ENCODE measurements around the gene ACTN4.
"Not testable (repeated sequence)": the region's sequence is repeated elsewhere in the genome, so short reads cannot be mapped to it uniquely, and the experiment has no call there.

Gene ACTN4

DNA sequence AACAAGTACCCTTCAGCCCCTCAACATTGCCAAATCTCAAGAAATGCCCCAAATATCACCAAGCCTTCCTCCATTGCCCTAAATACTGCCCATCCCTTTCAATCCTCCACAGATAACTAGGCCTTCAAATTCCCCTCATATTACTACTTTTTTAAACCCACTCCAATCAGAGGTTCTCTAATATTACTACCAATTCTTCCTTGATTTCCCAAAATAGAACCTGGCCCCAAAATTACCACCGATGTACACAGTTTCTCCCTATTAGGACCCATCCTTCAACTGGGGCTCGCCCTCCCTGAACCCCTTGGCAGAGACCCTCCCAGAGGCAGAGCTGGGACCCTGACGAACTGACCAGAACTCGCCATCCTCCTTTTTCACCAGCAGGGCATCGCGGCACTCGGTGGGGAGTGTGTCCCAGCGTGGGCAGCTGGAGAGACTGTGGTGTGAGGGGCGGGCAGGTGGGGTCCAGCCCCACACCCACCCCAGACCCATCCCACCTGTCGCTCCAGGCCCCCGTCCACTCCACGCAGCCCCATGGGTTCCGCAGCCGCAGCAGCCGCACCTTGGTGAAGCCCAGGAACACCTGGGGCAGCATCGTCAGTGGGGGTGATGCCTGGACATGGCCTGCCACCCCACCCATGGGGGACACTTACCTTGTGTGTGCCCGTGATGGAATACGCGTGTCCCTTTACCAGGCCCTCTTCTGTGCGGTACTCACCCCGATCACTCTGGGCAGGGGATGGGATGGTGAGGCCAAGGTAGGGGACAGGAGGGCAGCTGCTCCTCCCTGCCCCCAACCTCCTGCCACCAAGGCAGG, 90.7 kb downstream of the ACTN4 start:
- DNase-seq (ENCODE audit: low spot score), result no peak

DNA sequence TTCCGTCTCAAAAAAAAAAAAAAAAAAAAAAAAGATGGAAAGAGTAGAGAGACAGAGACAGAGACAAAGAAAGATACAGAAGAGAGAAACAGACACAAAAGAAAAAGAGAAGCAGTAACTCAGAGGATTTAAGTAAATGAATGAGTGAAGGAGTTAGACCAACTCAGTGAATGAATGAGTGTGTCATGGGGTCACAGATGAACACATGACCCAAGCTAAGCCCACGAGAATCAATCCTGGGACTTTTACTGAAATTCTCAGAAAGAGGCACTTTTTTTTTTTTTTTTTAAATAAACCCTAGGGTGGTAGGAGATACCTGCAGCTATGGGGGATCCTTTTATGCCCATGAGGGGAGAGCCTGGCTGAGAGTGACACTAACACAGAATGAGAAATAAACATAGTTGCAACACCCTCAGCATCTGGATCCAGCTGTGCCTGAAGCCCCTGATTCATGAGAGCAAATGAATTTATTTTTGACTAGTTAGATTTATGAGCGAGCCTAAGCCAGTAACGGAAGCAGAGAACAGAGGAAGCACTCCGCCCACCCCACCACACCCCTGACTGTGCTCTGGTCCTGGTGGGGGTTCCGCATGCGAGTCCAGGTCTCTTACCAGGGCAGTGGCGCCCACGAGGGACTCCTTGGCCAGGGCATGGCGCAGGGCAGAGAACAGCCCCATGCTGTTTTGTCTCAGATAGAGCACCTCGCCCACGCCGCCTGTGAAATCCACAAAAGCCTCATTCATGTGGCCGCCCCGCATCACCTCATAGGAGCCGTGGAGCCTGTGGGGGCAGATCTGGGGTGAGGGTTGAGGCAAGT, 92.2 kb downstream of the ACTN4 start:
- DNase-seq (ENCODE audit: low spot score), result no peak

DNA sequence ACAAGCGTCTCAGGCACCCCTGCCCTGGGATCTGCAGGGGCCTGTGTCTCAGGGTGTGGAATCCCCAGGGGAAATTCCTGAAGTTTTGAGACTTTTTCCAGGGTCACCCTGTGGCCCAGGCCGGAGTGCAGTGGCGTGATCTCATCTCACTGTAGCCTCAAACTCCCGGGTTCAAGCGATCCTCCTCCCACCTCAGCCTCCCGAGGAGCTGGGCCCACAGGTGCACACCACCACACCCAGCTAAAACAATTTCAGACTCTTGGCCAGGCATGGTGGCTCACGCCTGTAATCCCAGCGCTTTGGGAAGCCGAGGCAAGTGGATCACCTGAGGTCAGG, 92.8 kb downstream of the ACTN4 start:
- DNase-seq (ENCODE audit: low spot score), result no peak

DNA sequence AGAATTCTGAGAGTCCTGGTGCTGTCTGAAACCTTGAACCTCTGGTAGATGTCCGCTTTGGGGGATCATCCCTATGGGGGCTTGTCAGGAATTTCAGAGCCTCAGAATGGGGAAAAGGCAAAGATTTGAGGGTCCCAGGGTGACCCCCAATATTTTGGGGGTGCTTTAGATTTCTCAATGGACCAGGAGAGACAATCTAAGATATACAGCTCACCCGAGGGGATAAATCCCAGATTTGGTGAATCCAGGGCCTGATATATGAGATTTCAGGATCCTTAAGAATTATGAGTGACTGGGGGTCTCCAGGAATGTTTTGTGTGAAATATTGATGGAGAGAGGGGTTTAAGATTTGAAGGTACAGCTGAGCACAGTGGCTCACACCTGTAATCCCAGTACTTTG, 93.5 kb downstream of the ACTN4 start:
- no peak for DNase-seq (ENCODE audit: low spot score)

DNA sequence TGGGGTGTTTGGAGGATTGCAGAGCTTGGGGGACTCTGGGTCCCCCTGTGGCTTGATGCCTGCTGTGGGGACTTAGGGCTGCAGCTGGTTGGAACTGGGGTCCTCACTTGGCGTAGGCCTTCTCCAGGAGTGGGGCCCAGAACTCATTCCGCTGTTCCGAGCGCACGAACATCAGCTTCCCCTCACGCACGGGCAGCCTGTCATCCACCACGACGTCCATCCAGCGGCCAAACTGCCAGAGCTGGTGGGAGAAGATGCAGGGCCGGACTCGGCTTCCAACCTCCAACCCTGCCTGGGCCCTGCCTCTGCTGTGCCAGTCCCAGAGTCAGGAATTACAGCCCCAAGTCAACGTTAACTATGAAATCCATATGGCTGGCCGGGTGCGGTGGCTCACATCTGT, 94.2 kb downstream of the ACTN4 start:
- no peak for DNase-seq (ENCODE audit: low spot score)

DNA sequence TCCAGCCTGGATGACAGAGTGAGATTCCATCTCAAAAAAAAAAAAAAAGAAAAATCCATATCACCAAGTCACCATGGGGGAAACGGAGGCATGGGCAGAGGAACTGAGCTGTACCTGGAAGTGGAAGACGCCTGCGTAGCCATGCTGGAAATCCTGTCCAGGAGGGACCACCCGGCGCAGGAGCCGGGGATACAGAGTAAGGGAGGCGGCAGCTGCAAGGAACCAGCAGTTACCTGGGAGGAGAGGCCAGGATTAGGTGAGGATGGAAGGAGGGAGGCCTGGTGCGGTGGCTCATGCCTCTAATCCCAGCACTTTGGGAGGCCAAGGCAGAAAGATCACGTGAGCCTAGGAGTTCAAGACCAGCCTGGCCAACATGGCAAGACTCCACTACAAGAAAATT, 94.8 kb downstream of the ACTN4 start:
- no peak for DNase-seq (ENCODE audit: low spot score)

DNA sequence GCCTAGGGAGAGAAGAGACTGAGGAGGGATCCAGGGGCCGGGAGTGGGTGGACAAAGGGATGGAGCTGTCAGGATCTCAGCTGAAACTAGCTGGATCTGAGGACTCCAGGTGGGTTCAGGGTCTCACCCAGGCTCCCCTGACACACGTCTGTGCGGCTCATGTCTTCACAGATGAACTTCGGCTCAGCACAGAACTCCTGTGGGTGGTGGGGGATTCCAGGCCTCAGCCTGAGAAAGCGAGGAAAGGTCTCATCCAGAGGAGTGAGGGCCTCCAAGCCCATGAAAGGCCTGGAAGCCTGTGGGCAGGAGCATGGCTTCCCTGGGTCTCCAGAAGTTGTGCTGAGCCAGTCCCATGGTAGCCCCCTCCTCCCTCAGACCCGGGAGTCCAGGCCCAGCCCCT, 95.5 kb downstream of the ACTN4 start:
- DNase-seq (ENCODE audit: low spot score), result no peak

DNA sequence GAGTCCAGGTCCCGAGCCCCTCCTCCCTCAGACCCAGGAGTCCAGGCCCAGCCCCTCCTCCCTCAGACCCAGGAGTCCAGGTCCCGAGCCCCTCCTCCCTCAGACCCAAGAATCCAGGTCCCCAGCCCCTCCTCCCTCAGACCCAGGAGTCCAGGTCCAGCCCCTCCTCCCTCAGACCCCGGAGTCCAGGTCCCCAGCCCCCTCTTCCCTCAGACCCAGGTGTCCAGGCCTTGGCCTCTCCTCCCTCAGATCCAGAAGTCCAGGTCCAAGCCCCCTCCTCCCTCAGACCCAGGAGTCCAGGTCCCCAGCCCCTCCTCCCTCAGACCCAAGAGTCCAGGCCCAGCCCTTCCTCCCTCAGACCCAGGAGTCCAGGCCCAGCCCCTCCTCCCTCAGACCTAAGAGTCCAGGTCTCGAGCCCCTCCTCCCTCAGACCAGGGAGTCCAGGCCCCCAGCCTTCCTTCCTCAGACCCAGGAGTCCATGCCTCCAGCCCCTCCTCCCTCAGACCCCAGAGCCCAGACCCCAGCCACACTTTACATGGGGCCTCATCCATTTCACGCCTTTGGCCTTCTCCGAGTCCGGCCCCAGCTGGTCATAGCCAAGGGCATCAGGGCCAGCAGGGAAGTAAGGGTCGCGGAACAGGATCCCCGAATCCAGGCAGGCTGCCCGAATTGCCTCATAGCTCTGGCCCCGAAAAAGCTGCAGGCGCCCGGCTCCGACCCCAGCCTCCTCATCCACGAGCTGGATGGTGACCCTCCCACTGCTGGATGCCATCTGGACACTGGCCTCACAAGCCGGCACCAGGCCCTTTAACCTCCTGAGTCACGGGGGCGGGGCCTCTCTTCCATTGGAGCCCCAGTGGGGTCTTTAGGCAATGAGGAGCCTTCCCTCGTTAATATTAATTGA, 96.2 kb downstream of the ACTN4 start:
- no peak for DNase-seq (ENCODE audit: low spot score)

DNA sequence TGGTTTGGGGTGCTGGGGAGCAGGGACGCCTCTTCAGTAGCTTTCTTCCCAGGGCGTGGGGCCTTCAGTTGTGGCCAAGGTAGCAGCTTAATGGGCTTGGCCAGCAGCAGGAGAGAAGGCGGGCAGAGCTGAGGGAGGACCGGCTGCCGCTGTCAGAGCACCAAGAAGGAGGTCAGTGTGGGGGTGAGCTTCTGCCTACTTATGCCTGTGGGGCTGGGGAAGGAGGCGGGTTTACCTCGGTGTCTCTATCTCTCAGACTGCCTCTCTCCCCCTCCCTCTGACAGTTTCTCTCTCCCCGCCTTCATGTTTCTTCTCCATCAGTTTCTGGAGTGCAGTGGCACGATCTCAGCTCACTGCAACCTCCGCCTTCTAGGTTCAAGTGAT, 96.8 kb downstream of the ACTN4 start, which contains the start of gene CAPN12:
Gene CAPN12 (minus strand): TSS at position 177 of the 384 bp plus-strand sequence. CDS start 309 bp downstream, outside the sequence.
- no peak for DNase-seq (ENCODE audit: low spot score)

DNA sequence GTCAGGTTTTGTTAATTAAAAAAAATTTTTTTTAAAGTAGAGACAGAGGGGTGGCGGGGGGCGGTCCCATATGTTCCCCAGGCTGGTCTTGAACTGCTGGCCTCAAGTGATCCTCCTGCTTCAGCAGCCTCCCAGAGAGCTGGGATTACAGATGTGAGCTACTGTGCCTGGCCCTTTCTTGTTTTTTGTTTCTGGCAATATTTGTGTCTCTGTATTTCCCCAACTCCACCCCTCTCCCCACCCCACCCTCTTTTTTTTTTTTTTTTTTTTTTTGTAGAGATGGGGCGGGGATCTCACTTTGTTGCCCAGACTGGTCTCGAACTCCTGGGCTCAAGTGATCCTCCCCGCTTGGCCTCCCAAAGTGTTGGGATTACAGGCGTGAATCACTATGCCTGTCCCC, 97.4 kb downstream of the ACTN4 start:
- no peak for DNase-seq (ENCODE audit: low spot score)

DNA sequence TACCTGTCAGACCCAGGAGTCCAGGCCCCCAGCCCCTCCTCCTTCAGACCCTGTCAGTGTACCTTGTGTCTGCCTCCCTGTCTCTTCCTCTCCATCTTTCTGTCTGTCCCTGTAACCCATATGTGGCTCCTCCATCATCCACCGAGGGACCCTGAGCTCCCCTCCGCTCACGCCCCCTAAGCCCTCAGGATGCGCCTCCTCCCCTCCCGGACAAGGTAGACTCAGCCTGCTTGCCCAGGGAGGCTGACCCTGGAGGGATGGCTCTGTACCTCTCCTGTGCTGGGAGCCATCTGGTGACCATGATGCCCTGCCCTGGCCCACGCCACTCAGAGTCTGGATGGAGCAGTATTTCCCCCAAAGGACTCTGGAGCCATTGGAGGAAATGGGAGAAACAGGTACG, 97.9 kb downstream of the ACTN4 start:
- no peak for DNase-seq (ENCODE audit: low spot score)

DNA sequence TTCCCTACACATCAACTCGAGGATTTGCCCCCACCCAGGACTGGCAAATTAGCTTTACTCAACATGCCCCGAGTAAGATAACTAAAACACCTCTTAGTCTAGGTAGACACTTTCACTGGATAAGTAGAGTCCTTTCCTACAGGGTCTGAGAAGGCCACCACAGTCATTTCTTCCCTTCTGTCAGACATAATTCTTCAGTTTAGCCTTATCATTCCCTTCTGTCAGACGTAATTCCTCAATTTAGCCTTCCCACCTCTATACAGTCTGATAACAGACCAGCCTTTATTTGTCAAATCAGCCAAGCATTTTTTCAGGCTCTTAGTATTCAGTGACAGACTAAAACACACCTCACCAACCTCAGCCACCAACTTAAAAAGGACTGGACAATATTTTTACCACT, 106.3 kb downstream of the ACTN4 start:
- DNase-seq (ENCODE audit: low spot score), result not testable (repeated sequence)

DNA sequence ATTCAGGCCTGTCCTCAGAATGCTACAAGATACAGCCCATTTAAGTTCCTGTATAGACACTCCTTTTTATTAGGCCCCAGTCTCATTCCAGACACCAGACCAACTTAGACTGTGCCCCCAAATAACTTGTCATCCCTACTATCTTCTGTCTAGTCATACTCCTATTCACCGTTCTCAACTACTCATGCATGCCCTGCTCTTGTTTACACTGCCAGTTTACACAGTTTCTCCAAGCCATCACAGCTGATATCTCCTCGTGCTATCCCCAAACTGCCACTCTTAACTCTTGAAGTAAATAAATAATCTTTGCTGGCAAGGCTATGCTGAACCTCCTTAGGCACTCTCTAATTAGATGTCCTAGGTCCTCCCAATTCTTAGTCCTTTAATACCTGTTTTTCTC, 106.7 kb downstream of the ACTN4 start:
- not testable (repeated sequence) for DNase-seq (ENCODE audit: low spot score)

DNA sequence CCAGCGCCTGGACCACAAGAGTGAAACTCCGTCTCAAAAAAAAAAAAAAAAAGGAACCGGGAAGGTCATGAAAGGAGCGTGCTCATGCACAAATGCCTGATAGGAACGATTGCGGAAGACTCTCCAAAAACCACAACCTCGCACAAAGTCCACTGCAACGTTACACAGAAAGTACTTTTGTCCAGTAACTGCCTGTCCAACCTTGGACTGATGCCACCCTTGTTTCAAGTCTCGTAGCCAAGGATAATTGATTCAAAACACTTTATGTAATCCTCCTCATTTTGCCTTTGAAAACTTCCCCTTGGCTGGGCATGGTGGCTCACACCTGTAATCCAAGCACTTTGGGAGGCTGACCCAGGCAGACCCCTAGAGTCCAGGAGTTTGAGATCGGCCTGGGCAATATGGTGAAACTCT, 112.1 kb downstream of the ACTN4 start:
- DNase-seq (ENCODE audit: low spot score), result no peak

DNA sequence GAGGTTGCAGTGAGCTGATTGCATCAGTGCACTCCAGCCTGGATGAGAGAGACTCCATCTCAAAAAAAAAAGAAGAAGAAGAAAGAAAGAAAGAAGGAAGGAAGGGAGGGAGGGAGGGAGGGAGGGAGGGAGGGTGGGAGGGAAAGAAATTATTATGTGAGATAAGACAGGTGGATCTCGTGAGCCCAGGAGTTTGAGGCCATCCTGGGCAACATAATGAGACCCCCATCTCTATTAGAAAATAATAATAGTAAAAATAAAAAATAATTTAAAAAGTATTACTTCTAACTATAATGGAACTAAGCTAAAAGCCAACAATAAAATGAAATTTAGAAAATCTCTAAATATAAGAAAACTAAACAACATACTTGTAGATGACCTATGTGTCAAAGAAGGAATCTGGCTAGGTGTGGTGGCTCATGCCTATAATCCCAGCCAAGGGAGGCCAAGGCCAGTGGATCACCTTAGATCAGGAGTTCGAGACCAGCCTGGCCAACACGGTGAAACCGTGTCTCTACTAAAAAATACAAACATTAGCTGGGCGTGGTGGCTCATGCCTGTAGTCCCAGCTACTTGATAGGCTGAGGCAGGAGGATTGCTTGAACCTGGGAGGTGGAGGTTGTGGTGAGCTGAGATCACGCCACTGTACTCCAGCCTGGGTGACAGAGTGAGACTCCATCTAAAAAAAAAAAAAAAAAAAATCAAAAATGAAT, 113.5 kb downstream of the ACTN4 start:
- not testable (repeated sequence) for DNase-seq (ENCODE audit: low spot score)

DNA sequence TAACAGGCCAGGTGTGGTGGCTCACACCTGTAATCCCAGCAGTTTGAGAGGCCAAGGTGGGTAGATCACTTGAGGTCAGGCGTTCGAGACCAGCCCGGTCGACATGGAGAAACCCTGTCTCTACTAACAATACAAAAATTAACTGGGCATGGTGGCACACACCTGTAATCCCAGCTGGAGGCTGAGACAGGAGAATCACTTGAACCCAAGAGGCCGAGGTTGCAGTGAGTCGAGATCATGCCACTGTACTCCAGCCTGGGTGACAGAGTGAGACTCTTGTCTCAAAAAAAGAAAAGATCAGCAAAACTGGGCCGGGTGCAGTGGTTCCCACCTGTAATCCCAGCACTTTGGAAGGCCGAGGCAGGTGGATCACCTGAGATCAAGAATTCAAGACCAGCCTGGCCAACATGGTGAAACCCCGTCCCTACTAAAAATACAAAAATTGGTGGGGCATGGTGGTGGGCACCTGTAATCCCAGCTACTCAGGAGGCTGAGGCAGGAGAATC, 114.5 kb downstream of the ACTN4 start:
- not testable (repeated sequence) for DNase-seq (ENCODE audit: low spot score)

DNA sequence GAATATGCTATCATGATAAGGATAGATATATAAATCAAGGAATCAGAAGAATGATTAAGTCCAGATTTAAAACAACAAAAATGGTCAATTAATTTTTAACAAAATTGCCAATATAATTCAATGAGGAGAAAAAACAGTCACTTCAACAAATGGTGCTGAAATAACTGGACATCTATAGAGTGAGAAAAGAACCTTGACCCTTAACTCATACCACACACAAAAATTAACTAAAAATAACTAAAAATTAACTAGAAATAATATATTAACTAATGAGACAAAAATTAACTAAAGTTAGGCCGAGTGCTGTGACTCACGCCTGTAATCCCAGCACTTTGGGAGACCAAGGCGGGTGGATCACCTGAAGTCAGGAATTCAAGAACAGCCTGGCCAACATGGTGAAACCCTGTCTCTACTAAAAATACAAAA, 116.4 kb downstream of the ACTN4 start:
- no peak for DNase-seq (ENCODE audit: low spot score)

DNA sequence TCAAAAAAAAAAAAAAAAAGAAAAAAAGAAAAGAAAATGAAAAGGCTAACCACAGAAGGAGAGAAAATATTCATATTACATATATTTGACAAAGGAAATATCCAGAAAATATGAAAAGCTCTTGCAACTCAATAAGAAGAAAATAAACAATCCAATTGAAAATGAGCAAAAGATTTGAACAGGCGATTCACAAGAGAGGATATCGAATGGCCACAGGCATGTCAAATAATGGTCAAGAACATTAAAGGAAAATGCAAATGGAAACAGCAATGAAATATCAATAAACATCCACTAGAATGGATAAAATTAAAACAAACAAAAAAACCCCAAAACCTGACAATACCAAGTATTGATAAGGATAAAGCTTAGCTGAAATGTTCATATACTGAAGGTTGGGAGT, 117.8 kb downstream of the ACTN4 start:
- DNase-seq (ENCODE audit: low spot score), result no peak

DNA sequence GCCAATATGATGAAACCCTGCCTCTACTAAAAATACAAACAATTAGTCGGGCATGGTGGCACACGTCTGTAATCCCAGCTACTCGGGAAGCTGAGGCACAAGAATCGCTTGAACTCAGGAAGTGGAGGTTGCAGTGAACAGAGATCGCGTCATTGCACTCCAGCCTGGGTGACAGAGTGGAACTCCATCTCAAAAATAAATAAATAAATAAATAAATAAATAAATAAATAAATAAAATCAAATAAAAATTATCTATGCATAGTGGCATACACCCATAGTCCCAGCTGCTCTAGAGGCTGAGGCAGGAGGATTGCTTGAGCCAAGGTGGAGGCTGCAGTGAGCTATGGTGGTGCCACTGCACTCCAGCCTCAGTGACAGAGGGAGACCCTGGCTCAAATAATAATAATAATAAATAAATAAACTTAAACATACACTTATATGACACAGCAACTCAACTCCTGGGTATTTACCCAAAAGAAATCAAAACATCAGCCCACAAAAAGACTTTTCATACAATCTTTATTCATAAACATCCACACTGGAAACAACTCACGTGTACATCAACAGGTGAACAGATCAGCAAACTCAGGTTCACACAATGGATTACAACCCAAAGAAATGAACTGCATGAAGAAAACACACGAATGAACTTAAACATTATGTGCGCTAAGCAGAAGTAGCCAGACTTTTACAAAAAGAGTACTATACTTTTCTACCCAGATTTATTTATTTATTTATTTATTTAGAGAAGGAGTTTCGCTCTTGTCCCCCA, 119.0 kb downstream of the ACTN4 start:
- DNase-seq (ENCODE audit: low spot score), result no peak

DNA sequence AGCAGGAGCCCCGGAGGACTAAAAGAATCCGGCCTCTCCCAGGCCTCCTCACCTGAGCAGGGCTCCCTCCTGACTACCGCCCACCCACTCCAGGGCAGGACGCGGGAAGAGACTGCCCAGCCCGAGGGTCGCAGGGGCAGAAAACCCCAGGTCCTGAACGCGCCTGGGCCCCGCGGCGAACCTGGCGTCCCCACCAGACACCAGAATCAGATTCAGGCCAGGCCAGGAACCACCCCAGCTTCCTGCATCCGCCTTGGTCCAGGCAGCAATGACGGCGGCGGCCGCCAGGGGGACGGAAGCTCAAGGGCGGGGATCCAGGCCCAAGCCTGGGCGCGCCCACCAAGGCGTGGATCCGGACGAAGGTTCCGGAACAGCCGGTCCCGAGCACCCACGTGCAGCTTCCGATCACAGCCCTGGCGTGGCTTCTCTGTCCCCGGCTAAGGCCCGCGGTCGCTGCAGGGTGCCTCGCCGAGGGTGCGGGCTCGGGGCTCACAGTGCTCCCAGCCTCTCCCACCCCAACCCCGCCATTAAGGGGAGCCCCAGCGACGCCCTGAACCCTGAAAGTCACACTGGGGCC, 122.3 kb downstream of the ACTN4 start:
- DNase-seq (ENCODE audit: low spot score), result peak; percentile 90
